Activated CD4-positive, alpha-beta T cell treated with anti-CD3 and anti-CD28 coated beads, Interleukin-2, amount 10 ng/mL, durations not matched to agents 7 days and 5 days (primary cell): Measurements from ENCODE around the gene MINDY4. TPM values are rescaled to one million over a fixed set of nuclear protein-coding genes. Genes with fewer than 3 reads are reported as not detected.
A peak's percentile ranks its signal among the peaks of the same experiment; 100 is the strongest.

Experiments used
- CTCF ChIA-PET: fragments of 350-600 bp; sonication (Branson Sonifier 250); formaldehyde crosslinking; loops from one replicate; lab custom pipeline; 2021; ENCODE audit warnings: antibody characterized with exemption; lab: Charles Lee
- POLR2A ChIA-PET: fragments of 350-600 bp; sonication (Branson Sonifier 250); formaldehyde crosslinking; loops from one replicate; lab custom pipeline; 2021; ENCODE audit warnings: antibody characterized with exemption; lab: Charles Lee
- DNase-seq: peaks from one replicate; pipeline ENCODE4 v3.0.0-alpha.2; 2020
- H3K27ac Mint-ChIP-seq: one replicate; pipeline ENCODE4 v1.8.0; 2021; ENCODE audit warnings: mild to moderate bottlenecking, moderate library complexity, mixed read lengths
- H3K27me3 Mint-ChIP-seq: one replicate; pipeline ENCODE4 v1.8.0; 2021; ENCODE audit warnings: mixed read lengths
- H3K36me3 Mint-ChIP-seq: one replicate; pipeline ENCODE4 v1.8.0; 2021; ENCODE audit warnings: low read depth, mixed read lengths
- H3K4me1 Mint-ChIP-seq: one replicate; pipeline ENCODE4 v1.8.0; 2021; ENCODE audit warnings: mixed read lengths
- H3K4me3 Mint-ChIP-seq: one replicate; pipeline ENCODE4 v1.8.0; 2021; ENCODE audit warnings: mild to moderate bottlenecking, moderate library complexity, mixed read lengths
- H3K9me3 Mint-ChIP-seq: one replicate; pipeline ENCODE4 v1.8.0; 2021; ENCODE audit warnings: mixed read lengths
- total RNA-seq, 2 experiments: library from RNA; stranded (reverse); gene quantifications; one replicate each; pipeline ENCODE4 v1.2.3, GENCODE V29; 2021

The MINDY4 gene
- total RNA-seq, 2 experiments from 2014 or later: 1.3 to 1.8 TPM

DNA sequence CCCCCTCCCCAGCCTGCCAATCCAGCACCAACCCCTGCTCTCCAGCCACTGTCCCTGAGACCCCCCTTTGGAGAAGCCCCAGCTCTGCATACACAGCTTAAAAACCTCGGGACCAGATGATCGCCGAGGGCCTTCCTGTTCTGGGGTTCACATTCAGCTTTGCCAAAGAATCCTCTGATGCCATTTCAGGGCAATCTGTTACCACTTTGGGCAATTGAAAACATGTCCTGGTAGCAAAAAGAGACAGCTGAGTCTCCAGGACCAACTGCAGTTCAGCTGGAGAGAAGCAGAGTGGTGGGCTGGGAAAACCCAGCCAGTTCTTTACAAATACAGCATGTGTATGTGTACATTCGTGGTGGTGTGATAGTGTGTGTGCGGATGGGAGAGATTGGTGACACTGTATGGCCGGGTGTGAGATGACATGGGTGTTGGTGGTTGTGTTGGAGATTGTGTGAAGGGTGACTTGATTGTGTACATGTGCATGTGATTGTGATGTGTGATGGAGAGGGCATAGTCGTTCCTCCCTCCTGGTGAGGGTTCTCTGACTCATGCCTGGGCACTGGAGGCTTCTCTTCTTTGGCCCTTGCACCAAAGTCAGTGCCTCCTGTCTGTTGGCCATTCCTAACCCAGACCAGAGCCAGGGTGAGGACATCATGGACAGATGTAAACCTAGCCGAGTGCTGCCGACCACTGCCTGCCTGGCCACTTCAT lies 91.9 kb downstream of the MINDY4 start:
- no peaks in the 10 kb centered on the region for H3K36me3 Mint-ChIP-seq
- H3K27me3 Mint-ChIP-seq: no peaks in the 10 kb centered on the region
- no peak overlapping the region for H3K27ac Mint-ChIP-seq
- H3K9me3 Mint-ChIP-seq: no peaks in the 10 kb centered on the region
- POLR2A ChIA-PET: no interaction called here
- no peak for DNase-seq
- no peak overlapping the region for H3K4me3 Mint-ChIP-seq
- CTCF ChIA-PET: interaction anchor here (0.9 kb wide), 1 partner anchor 9 kb away, joined by 3 read pairs; no protein-coding TSS in a partner anchor
- no peaks in the 10 kb centered on the region for H3K4me1 Mint-ChIP-seq

- no peak for DNase-seq
- H3K4me1 Mint-ChIP-seq: no peaks in the 10 kb centered on the region
- no peak overlapping the region for H3K4me3 Mint-ChIP-seq
- no peak overlapping the region for H3K27ac Mint-ChIP-seq
- no peaks in the 10 kb centered on the region for H3K36me3 Mint-ChIP-seq
- H3K27me3 Mint-ChIP-seq: no peaks in the 10 kb centered on the region
- no peaks in the 10 kb centered on the region for H3K9me3 Mint-ChIP-seq
- ChIA-PET CTCF (interaction anchor here (0.9 kb wide), 1 partner anchor 9 kb away, joined by 3 read pairs; no protein-coding TSS in a partner anchor), POLR2A (no interaction called here)
These were observed 92.5 kb downstream of the MINDY4 start for GRCh38 chr7:30863706-30864035.

- H3K4me3 Mint-ChIP-seq: no peak overlapping the region
- POLR2A ChIA-PET: no interaction called here
- no peak for DNase-seq
- no peaks in the 10 kb centered on the region for H3K9me3 Mint-ChIP-seq
- H3K4me1 Mint-ChIP-seq: no peaks in the 10 kb centered on the region
- CTCF ChIA-PET: no interaction called here
- no peak overlapping the region for H3K27ac Mint-ChIP-seq
- no peaks in the 10 kb centered on the region for H3K27me3 Mint-ChIP-seq
- H3K36me3 Mint-ChIP-seq: no peaks in the 10 kb centered on the region
These were observed 92.9 kb downstream of the MINDY4 start for GRCh38 chr7:30864101-30864500.

DNA sequence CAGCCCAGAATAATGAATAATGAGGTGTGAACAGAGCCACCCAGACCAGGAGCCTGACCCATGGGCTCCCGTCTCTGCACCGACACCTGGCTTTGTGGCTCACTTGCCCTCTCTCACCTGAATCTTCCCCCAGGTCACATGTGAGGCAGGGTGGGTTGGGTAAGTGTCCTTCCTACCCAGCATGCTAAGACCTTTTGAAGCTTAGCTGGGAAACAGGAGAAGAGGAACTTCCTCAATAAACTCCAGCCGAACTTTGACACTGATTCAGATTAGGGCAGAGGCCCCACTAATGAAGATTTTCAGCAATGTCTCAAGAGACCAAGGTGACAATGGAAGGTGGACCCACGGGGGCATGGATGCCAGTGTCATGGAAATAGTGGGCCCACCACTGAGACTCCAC lies 93.9 kb downstream of the MINDY4 start:
- no peaks in the 10 kb centered on the region for H3K4me1 Mint-ChIP-seq
- ChIA-PET POLR2A (no interaction called here), CTCF (no interaction called here)
- DNase-seq: no peak
- no peak overlapping the region for H3K4me3 Mint-ChIP-seq
- no peaks in the 10 kb centered on the region for H3K27me3 Mint-ChIP-seq
- peak overlapping the region; percentile 47 for H3K27ac Mint-ChIP-seq
- no peaks in the 10 kb centered on the region for H3K36me3 Mint-ChIP-seq
- no peaks in the 10 kb centered on the region for H3K9me3 Mint-ChIP-seq

DNA sequence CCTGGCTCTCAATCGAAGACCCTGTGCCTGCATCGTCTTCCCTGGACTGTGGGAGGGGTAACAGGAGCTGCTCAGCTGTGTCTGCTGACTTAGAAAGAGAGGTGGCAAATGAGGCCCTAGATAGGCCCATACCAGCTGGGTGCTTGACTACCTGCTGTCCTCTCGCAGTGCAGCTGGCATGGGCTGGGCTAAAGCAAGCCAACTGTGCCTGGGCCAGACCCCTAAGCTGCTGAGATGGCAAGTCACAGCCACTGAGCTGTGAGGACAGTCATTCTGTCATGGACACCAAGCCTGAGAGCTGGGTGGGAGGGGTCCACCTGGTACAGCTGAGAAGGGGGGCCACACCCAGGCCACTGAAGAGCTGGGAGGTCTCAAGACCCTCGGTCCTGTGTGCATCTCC lies 94.6 kb downstream of the MINDY4 start:
- H3K4me3 Mint-ChIP-seq: no peak overlapping the region
- ChIA-PET POLR2A (no interaction called here), CTCF (no interaction called here)
- H3K27ac Mint-ChIP-seq: no peak overlapping the region
- H3K36me3 Mint-ChIP-seq: no peaks in the 10 kb centered on the region
- no peaks in the 10 kb centered on the region for H3K4me1 Mint-ChIP-seq
- no peak for DNase-seq
- H3K9me3 Mint-ChIP-seq: no peaks in the 10 kb centered on the region
- no peaks in the 10 kb centered on the region for H3K27me3 Mint-ChIP-seq

DNA sequence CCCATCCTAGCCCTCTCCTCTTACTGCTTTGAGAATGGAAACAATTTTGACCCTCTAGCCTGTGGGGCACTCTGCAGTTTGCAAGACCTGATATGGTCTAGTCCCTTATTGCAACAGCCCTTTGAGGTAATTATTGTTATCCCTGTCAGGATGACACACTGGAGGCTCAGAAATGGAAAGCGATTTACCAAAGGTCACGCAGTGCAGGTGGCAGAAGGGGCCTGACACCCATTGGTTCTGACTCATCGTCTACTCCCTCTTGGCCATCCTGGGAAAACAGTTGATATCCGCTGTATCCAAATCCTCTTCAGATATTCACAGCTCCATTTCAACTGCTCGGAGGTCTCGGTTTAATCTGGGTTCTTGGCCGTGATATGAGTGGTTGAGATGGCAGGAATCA lies 95.7 kb downstream of the MINDY4 start:
- no peaks in the 10 kb centered on the region for H3K27me3 Mint-ChIP-seq
- no peaks in the 10 kb centered on the region for H3K9me3 Mint-ChIP-seq
- ChIA-PET CTCF (no interaction called here), POLR2A (no interaction called here)
- no peak overlapping the region for H3K27ac Mint-ChIP-seq
- no peak for DNase-seq
- H3K4me1 Mint-ChIP-seq: no peaks in the 10 kb centered on the region
- no peaks in the 10 kb centered on the region for H3K36me3 Mint-ChIP-seq
- no peak overlapping the region for H3K4me3 Mint-ChIP-seq

- ChIA-PET CTCF (no interaction called here), POLR2A (no interaction called here)
- Mint-ChIP-seq H3K27me3 (no peaks in the 10 kb centered on the region), H3K9me3 (no peaks in the 10 kb centered on the region), H3K4me3 (no peak overlapping the region), H3K4me1 (no peaks in the 10 kb centered on the region), H3K36me3 (no peaks in the 10 kb centered on the region), H3K27ac (no peak overlapping the region)
- no peak for DNase-seq
These were observed 96.3 kb downstream of the MINDY4 start for GRCh38 chr7:30867483-30867882.

- Mint-ChIP-seq H3K36me3 (no peaks in the 10 kb centered on the region), H3K27me3 (no peaks in the 10 kb centered on the region), H3K4me3 (no peak overlapping the region), H3K27ac (no peak overlapping the region), H3K9me3 (no peaks in the 10 kb centered on the region), H3K4me1 (no peaks in the 10 kb centered on the region)
- no peak for DNase-seq
- POLR2A ChIA-PET: no interaction called here
- CTCF ChIA-PET: no interaction called here
These were observed 98.8 kb downstream of the MINDY4 start for GRCh38 chr7:30869794-30870611.

DNA sequence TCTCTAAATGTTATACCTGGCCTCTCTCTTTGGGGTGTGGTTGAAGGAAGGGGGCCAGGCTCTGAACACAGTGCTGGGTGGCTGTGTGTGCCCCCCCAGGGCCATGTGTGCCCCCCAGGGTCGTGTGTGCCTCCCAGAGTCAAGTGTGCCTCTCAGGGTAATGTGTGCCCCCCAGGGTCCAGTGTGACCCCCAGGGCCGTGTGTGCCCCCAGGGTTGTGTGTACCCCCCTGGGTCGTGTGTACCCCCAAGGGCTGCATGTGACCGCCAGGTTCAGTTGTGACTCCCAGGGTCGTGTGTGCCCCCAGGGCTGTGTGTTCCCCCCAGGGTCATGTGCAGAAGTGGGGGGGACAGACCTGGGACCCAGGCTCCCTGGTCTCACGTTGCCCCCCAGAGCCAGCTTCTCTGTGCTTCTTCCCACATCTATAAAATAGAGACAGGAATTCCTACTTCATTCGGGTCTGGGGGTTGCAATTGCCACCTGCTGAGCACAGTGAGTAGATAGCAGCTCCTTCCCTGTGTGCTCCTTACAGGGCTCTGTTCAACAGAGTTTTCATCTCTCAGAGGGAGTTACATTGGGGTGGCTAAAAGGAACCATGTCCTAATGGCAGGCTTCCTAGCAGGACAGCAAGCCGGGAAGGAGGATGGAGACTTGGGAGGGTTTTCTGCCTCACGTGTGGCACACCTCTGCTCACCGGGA lies 99.8 kb downstream of the MINDY4 start:
- POLR2A ChIA-PET: no interaction called here
- Mint-ChIP-seq H3K4me3 (no peak overlapping the region), H3K27ac (no peak overlapping the region), H3K4me1 (peaks cover 2% of the 10 kb centered on the region), H3K9me3 (no peaks in the 10 kb centered on the region), H3K36me3 (no peaks in the 10 kb centered on the region), H3K27me3 (no peaks in the 10 kb centered on the region)
- DNase-seq: no peak
- CTCF ChIA-PET: no interaction called here

DNA sequence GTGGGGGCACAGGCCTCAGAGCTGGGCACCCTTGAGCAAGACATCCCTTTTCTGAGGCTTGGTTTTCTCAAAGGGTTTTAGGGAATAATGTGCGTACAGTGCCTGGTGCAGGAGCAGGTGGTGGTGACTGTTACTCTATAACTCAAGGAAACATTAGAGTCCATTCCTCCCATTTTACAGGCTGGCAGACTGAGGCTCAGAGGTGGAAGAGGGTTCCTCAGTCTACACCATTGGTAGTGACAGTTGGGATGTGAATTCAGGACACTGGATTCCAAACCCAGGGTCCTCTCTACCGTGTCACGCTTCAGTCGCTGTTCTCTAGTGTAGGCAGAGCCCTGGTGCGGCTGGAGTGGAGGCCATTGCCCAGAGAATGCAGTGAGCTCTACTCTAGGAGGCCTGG lies 100.4 kb downstream of the MINDY4 start:
- POLR2A ChIA-PET: interaction anchor here (0.6 kb wide), 1 partner anchor 282 kb away, joined by 3 read pairs; no protein-coding TSS in a partner anchor
- no peak for DNase-seq
- peaks cover 5% of the 10 kb centered on the region for H3K4me1 Mint-ChIP-seq
- CTCF ChIA-PET: no interaction called here
- no peaks in the 10 kb centered on the region for H3K36me3 Mint-ChIP-seq
- H3K27me3 Mint-ChIP-seq: no peaks in the 10 kb centered on the region
- H3K4me3 Mint-ChIP-seq: no peak overlapping the region
- no peaks in the 10 kb centered on the region for H3K9me3 Mint-ChIP-seq
- H3K27ac Mint-ChIP-seq: no peak overlapping the region

DNA sequence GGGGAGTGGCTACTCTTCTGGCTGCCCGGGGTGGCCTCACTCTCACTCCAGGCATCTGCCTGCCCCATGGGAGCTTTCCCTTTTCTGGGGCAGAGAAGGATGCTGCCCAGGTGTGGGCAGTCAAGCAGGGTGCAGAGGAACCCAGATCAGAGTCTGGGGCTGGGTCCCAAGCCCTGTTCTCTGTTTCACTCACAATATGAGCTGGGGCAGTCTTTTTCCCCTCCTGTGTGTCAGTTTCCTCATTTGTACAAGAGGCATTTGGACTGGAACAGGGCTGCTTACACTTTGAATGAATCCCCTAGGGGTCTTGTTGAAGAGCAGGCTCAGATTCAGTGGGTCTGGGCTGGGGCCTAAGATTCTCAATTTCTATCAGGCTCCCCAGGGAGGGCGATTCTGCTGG lies 102.0 kb downstream of the MINDY4 start:
- H3K9me3 Mint-ChIP-seq: no peaks in the 10 kb centered on the region
- ChIA-PET POLR2A (no interaction called here), CTCF (interaction anchor here (1.8 kb wide), 1 partner anchor 14 kb away, joined by 4 read pairs; no protein-coding TSS in a partner anchor)
- no peak for DNase-seq
- no peak overlapping the region for H3K4me3 Mint-ChIP-seq
- H3K36me3 Mint-ChIP-seq: no peaks in the 10 kb centered on the region
- peaks cover 5% of the 10 kb centered on the region for H3K4me1 Mint-ChIP-seq
- no peaks in the 10 kb centered on the region for H3K27me3 Mint-ChIP-seq
- no peak overlapping the region for H3K27ac Mint-ChIP-seq

GRCh38 chr7:30873656-30874055 lies 102.4 kb downstream of the MINDY4 start:
- H3K27ac Mint-ChIP-seq: no peak overlapping the region
- H3K36me3 Mint-ChIP-seq: no peaks in the 10 kb centered on the region
- POLR2A ChIA-PET: no interaction called here
- H3K27me3 Mint-ChIP-seq: no peaks in the 10 kb centered on the region
- CTCF ChIA-PET: interaction anchor here (1.8 kb wide), 1 partner anchor 14 kb away, joined by 4 read pairs; no protein-coding TSS in a partner anchor
- DNase-seq: no peak
- no peaks in the 10 kb centered on the region for H3K9me3 Mint-ChIP-seq
- no peak overlapping the region for H3K4me3 Mint-ChIP-seq
- H3K4me1 Mint-ChIP-seq: peaks cover 5% of the 10 kb centered on the region
